Measurements from ENCODE around the gene UPF3B.
"Not testable (repeated sequence)": the region's sequence is repeated elsewhere in the genome, so short reads cannot be mapped to it uniquely, and the experiment has no call there.

Gene UPF3B

GRCh38 chrX:119826399-119826959, 26.3 kb downstream of the UPF3B start:
- DNase-seq (ENCODE audit: low read depth in 2 of 3, low spot score in 1 of 3) = peak in 1 of 3 donors; percentile 25

DNA sequence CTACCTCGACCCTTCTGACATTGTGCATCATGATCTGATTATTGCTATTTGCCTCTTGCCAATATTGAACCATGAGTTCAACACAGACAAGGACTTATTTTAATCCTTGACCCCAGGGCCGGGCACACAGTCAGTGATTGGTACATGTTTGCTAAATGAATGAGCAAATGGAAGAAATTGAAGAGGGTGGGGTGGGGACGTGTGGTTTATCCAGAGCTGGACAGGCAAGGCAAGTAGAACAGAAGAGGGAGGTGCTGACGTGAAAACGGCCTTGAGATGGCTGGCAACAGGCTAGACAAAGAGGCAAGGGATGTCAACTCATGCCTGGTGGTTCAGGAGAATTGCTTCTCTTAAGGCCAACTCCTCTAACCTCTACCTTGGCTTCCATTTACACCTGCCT, 28.5 kb downstream of the UPF3B start:
- DNase-seq (ENCODE audit: low read depth in 2 of 3, low spot score in 1 of 3) = not testable (repeated sequence)

- DNase-seq (ENCODE audit: low read depth in 2 of 3, low spot score in 1 of 3) = not testable (repeated sequence)
Observed at GRCh38 chrX:119821703-119822102, 31.1 kb downstream of the UPF3B start.

- DNase-seq (ENCODE audit: low read depth in 2 of 3, low spot score in 1 of 3) = no peak
Observed at GRCh38 chrX:119817130-119817690, 35.6 kb downstream of the UPF3B start.

DNA sequence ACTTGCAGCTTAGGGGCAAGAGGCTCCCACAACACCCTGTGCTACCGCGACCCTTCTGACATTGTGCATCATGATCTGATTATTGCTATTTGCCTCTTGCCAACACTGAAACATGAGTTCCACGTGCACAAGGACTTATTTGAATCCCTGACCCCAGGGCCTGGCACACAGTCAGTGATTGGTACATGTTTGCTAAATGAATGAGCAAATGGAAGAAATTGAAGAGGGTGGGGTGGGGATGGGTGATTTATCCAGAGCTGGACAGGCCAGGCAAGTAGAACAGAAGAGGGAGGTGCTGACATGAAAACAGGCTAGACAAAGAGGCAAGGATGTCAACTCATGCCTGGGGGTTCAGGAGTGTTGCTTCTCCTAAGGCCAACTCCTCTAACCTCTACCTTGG, 36.5 kb downstream of the UPF3B start:
- no peak for DNase-seq (ENCODE audit: low read depth in 2 of 3, low spot score in 1 of 3)

- no peak for DNase-seq (ENCODE audit: low read depth in 2 of 3, low spot score in 1 of 3)
Observed at GRCh38 chrX:119809185-119809666, 43.5 kb downstream of the UPF3B start.

DNA sequence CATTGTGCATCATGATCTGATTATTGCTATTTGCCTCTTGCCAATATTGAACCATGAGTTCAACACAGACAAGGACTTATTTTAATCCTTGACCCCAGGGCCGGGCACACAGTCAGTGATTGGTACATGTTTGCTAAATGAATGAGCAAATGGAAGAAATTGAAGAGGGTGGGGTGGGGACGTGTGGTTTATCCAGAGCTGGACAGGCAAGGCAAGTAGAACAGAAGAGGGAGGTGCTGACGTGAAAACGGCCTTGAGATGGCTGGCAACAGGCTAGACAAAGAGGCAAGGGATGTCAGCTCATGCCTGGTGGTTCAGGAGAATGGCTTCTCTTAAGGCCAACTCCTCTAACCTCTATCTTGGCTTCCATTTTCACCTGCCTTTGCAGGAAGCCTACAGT, 44.3 kb downstream of the UPF3B start:
- DNase-seq (ENCODE audit: low read depth in 2 of 3, low spot score in 1 of 3) = not testable (repeated sequence)

GRCh38 chrX:119802546-119802945, 50.2 kb downstream of the UPF3B start:
- DNase-seq (ENCODE audit: low read depth in 2 of 3, low spot score in 1 of 3) = no peak

GRCh38 chrX:119801253-119802221, 51.2 kb downstream of the UPF3B start:
- DNase-seq (ENCODE audit: low read depth in 2 of 3, low spot score in 1 of 3) = no peak

- peak; percentile 57 to 74 (median 63) for DNase-seq (ENCODE audit: low read depth in 2 of 3, low spot score in 1 of 3)
Observed at GRCh38 chrX:119791437-119792231, 61.1 kb downstream of the UPF3B start, which contains the start of gene RPL39. Gene RPL39, minus strand, starts transcription at chrX:119791630. Its CDS starts 54 bp downstream, at chrX:119791576.

DNA sequence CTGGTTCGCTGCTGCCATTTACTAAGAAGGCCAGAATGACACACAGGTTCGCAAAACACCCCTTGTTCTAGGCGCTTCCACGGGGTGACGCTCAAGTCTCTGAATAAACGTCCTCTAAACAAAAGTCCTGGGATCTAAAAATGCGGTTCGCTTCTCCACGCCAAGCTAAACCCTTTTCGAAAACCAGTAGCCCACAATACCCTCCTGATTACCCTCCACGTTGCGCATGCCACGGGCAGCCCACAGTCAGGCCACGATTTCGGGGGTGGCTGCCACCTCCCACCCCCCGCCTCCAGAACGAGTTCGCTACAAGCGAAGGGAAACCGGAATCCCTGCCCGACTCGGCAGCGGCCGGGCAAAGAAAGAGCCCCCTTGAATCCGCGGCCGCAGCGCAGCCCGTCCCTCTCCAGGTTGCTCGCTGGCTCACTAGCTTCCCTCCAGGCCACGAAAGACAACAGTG, 61.8 kb downstream of the UPF3B start:
- DNase-seq (ENCODE audit: low read depth in 2 of 3, low spot score in 1 of 3) = peak in 1 of 3 donors; percentile 25

- DNase-seq (ENCODE audit: low read depth in 2 of 3, low spot score in 1 of 3) = peak; percentile 27 to 58 (median 33)
Observed at GRCh38 chrX:119784747-119785446, 67.9 kb downstream of the UPF3B start.
